Thyroid gland (tissue), 4 donors: ENCODE data around the gene PSMA6. TPM values are rescaled to one million over a fixed set of nuclear protein-coding genes. Genes with fewer than 3 reads are reported as not detected.

ENCODE experiments used
- DNase-seq, 2 donors: peaks; one replicate each; pipeline ENCODE4 v3.0.0-alpha.2; 2019
- H3K27ac ChIP-seq, 3 donors: fragments of 200-600 bp; sonication (generic); 1 replicate in 2 of 3; 2 replicates in 1 of 3; pipeline ENCODE4 v1.5.1; 2016 to 2019; ENCODE audit warnings: mild to moderate bottlenecking in 1 of 3, moderate library complexity in 1 of 3
- H3K27me3 ChIP-seq: fragments of 200-600 bp; sonication (generic); one replicate; pipeline ENCODE4 v1.5.1; 2019
- H3K36me3 ChIP-seq, 2 donors: fragments of 200-600 bp; sonication (generic); one replicate each; pipeline ENCODE4 v1.5.1; 2016 to 2019
- H3K4me1 ChIP-seq, 2 donors: fragments of 200-600 bp; sonication (generic); one replicate each; pipeline ENCODE4 v1.5.1; 2017 to 2019
- H3K4me3 ChIP-seq, 3 donors: fragments of 200-600 bp; sonication (generic); replicated peaks in 1 of 3; 1 replicate in 2 of 3; 2 replicates in 1 of 3; pipeline ENCODE4 v1.5.1; 2016; ENCODE audit warnings: mild to moderate bottlenecking in 1 of 3
- H3K9me3 ChIP-seq: fragments of 200-600 bp; sonication (generic); one replicate; pipeline ENCODE4 v1.5.1; 2017
- POLR2A ChIP-seq, 2 donors: fragments of 450-650 bp; IDR thresholded peaks; one replicate each; pipeline ENCODE4 v1.6.1; 2017; ENCODE audit warnings: antibody characterized with exemption in 2 of 2, mild to moderate bottlenecking in 2 of 2, moderate library complexity in 1 of 2
- WGBS, 2 donors: methylation state at CpG; one replicate each; pipeline ENCODE4 v1.1.5; 2017; 5-methylcytosine and 5-hydroxymethylcytosine counted together
- intact Hi-C: fragments of 100-400 bp; cut with DNase I; formaldehyde crosslinking; loops from one replicate; pipeline ENCODE4 v1.15.1; 2023
- total RNA-seq, 4 donors: library from RNA; depleted of rRNA; stranded (reverse); fragments of >200 nt; gene quantifications; one replicate each; pipeline ENCODE4 v1.2.3, GENCODE V29; 2016
- TF ChIP-seq, protein P1 (sequence below), 6 experiments: fragments of 200-600 bp in 3 of 6; fragments of 450-650 bp in 3 of 6; sonication (generic) in 3 of 6; IDR thresholded peaks; one replicate each; pipeline ENCODE4 v1.5.1; 2016 to 2019; ENCODE audit warnings: antibody characterized with exemption in 6 of 6, mild to moderate bottlenecking in 2 of 6, inconsistent platforms in 1 of 6, moderate library complexity in 1 of 6

Gene PSMA6
- total RNA-seq, 4 donors from 2014 or later = 107 to 157 (median 120) TPM

DNA sequence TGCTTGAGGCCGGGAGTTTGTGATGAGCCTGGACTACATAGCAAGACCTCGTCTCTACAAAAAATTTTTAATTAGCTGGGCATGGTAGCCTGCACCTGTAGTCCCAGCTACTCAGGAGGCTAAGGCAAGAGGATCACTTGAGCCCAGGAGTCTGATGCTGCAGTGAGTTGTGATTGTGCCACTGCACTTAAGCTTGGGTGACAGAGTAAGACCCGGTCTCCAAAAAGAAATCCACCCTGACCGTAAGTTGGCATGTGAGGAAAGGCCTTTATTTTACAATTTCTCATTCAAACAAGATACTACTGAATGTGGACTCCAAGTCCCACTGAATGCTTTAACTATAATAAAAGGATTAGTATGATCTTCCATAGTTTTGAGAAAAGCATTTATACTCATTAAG is 27.3 kb downstream of the PSMA6 start:
- no peaks in the 10 kb centered on the region for H3K9me3 ChIP-seq
- no peak for DNase-seq
- H3K4me1 ChIP-seq = no peaks in the 10 kb centered on the region
- H3K27ac ChIP-seq = no peak overlapping the region
- H3K4me3 ChIP-seq = no peak overlapping the region
- intact Hi-C loops = no loop called here
- 92 to 98% methylated on average over 4 of the region's 4 CpGs for WGBS, 2 donors
- H3K27me3 ChIP-seq = no peaks in the 10 kb centered on the region
- TF ChIP-seq, protein P1, sequence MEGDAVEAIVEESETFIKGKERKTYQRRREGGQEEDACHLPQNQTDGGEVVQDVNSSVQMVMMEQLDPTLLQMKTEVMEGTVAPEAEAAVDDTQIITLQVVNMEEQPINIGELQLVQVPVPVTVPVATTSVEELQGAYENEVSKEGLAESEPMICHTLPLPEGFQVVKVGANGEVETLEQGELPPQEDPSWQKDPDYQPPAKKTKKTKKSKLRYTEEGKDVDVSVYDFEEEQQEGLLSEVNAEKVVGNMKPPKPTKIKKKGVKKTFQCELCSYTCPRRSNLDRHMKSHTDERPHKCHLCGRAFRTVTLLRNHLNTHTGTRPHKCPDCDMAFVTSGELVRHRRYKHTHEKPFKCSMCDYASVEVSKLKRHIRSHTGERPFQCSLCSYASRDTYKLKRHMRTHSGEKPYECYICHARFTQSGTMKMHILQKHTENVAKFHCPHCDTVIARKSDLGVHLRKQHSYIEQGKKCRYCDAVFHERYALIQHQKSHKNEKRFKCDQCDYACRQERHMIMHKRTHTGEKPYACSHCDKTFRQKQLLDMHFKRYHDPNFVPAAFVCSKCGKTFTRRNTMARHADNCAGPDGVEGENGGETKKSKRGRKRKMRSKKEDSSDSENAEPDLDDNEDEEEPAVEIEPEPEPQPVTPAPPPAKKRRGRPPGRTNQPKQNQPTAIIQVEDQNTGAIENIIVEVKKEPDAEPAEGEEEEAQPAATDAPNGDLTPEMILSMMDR (IDR thresholded peaks at IDR 0.05) = no peak
- TF ChIP-seq POLR2A (IDR thresholded peaks at IDR 0.05) = no peak
- peaks cover 22 to 23% of the 10 kb centered on the region in 2 donors for H3K36me3 ChIP-seq

DNA sequence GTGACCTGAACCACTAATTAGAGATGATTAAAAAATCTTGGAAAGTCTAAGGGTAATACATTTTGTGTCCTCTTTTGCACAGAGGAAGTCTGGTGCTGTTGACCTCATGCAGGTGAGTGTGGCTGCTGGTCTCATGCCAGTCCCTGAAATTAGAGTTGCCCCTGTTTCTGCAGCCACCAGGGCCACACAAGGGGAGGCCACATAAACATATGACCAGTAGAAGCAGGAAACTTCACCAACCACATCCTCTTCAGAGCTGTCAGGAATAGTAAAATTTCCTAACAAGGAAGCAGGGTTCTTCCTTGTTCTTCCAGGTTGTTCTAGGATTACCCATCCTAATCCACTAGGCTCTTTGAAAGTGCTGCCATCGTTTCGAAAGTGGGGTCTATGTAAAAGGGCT is 28.3 kb downstream of the PSMA6 start:
- intact Hi-C loops = no loop called here
- no peak for DNase-seq
- Histone ChIP-seq H3K27ac (no peak overlapping the region), H3K9me3 (no peaks in the 10 kb centered on the region), H3K27me3 (no peaks in the 10 kb centered on the region), H3K4me3 (no peak overlapping the region), H3K4me1 (no peaks in the 10 kb centered on the region), H3K36me3 (peaks cover 15 to 18% of the 10 kb centered on the region in 2 donors)
- no peak for TF ChIP-seq POLR2A (IDR thresholded peaks at IDR 0.05)
- TF ChIP-seq, protein P1 (IDR thresholded peaks at IDR 0.05) = no peak
- WGBS, 2 donors = 46 to 56% methylated on average over 2 of the region's 2 CpGs

DNA sequence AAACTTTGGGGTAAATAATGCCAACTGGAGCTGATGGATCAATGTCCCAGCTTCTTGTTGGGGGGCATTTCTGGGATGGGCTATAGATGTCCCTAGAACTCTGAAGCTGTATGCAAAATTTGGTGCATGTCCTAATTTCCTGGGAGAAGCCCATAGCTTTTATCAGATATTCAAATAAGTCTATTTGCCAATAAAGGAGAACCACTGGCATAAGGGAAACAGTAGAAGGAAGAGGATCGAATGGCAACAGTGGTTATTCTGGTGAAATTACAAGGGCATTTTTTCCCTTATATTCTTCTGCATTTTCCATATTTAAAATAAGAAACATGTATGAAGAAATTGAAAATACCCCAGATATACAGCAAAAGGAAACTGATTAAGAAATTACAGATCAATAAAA is 34.2 kb downstream of the PSMA6 start:
- no peaks in the 10 kb centered on the region for H3K27me3 ChIP-seq
- H3K4me1 ChIP-seq = peaks cover 0 to 1% of the 10 kb centered on the region in 2 donors
- H3K9me3 ChIP-seq = no peaks in the 10 kb centered on the region
- no peak for DNase-seq
- H3K4me3 ChIP-seq = no peak overlapping the region
- WGBS, 2 donors = 87 to 89% methylated on average over 1 of the region's 1 CpG
- H3K27ac ChIP-seq = no peak overlapping the region
- no peak for TF ChIP-seq POLR2A (IDR thresholded peaks at IDR 0.05)
- TF ChIP-seq, protein P1 (IDR thresholded peaks at IDR 0.05) = no peak
- intact Hi-C loops = no loop called here
- no peaks in the 10 kb centered on the region for H3K36me3 ChIP-seq

DNA sequence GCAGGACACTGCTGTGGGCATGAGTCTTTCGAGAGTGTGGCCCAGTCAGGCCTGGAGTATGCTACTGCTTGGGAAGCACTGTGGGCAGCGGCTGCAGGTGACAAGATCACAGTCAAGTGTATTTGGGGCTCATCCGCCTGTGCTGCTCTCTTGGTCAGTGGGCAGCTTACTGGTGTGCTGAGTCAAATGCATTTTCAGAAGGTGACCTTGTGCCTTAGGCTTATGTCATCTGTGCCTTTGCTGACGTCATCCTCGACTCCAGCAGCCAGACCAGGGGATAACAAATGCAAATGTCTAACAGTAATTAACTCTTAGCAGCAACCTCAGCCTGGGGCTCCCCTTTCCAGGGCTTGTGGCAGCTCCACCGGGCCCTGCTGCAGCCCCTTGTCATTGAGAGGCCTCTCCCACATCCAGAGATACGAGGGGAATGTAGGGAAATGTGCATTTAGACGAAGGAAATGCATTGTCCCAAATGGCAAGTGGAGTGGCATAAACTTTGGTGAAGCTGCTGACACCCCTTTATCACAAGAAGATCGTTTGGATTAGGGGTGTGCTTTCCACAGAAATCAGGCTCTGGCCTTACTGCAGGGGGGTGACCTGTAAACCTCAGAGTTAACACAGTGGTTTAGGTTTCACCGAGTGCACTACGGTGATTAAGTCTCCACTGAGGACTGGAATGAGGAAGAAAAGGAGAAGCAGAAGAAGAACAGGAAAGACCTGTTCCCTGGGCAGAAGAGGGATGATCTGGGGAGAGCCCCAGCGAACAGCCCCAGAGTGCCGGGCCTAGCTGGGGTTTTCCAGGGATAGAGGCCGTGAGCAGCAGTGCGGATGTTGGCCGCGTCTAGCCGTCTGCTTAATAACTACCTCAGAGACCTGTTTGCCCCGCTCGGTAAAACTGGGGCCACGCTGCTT is 39.7 kb downstream of the PSMA6 start:
- intact Hi-C loops = no loop called here
- DNase-seq = peak; percentile 83 to 84
- Histone ChIP-seq H3K9me3 (no peaks in the 10 kb centered on the region), H3K27me3 (no peaks in the 10 kb centered on the region), H3K27ac (peak overlapping the region; percentile 83 to 96 (median 93)), H3K36me3 (no peaks in the 10 kb centered on the region), H3K4me1 (peaks cover 50 to 54% of the 10 kb centered on the region in 2 donors), H3K4me3 (no peak overlapping the region)
- peak in 1 of 2 donors; percentile 40 for TF ChIP-seq POLR2A (IDR thresholded peaks at IDR 0.05)
- TF ChIP-seq, protein P1 (IDR thresholded peaks at IDR 0.05) = no peak
- WGBS, 2 donors = 43 to 46% methylated on average over 17 to 21 of the region's 21 CpGs
